Measurements from ENCODE around the gene SPACA5B.
"Not testable (repeated sequence)": the region's sequence is repeated elsewhere in the genome, so short reads cannot be mapped to it uniquely, and the experiment has no call there.

DNA sequence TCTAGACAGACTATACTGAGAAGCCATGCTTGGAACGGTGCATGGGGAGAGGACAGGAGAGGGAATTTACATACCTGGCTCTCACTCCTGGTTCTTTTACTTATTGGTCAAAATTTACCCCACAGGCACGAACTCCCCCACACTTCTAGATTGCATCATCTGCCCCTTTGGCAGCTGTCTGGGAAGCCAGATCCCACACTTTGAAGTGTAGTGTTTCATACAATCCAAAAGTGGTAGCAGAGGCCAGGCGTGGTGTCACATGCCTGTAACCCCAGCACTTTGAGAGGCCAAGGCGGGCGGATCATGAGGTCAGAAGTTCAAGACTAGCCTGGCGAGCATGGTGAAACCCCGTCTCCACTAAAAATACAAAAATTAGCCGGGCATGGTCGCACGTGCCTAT is 5.1 kb upstream of the SPACA5B start:
- TF ChIP-seq POLR2A (IDR thresholded peaks at IDR 0.05; ENCODE audit: low read length); RAD21 (conservative IDR thresholded peaks at IDR 0.05 in 1 of 2, IDR thresholded peaks at IDR 0.05 in 1 of 2); HDAC2 (IDR thresholded peaks at IDR 0.05); NFE2L2 (conservative IDR thresholded peaks at IDR 0.05; ENCODE audit: low read length): not testable (repeated sequence)
- TF ChIP-seq, protein P1, sequence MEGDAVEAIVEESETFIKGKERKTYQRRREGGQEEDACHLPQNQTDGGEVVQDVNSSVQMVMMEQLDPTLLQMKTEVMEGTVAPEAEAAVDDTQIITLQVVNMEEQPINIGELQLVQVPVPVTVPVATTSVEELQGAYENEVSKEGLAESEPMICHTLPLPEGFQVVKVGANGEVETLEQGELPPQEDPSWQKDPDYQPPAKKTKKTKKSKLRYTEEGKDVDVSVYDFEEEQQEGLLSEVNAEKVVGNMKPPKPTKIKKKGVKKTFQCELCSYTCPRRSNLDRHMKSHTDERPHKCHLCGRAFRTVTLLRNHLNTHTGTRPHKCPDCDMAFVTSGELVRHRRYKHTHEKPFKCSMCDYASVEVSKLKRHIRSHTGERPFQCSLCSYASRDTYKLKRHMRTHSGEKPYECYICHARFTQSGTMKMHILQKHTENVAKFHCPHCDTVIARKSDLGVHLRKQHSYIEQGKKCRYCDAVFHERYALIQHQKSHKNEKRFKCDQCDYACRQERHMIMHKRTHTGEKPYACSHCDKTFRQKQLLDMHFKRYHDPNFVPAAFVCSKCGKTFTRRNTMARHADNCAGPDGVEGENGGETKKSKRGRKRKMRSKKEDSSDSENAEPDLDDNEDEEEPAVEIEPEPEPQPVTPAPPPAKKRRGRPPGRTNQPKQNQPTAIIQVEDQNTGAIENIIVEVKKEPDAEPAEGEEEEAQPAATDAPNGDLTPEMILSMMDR (IDR thresholded peaks at IDR 0.05), result not testable (repeated sequence)
- TF ChIP-seq, protein P2, sequence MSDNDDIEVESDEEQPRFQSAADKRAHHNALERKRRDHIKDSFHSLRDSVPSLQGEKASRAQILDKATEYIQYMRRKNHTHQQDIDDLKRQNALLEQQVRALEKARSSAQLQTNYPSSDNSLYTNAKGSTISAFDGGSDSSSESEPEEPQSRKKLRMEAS (IDR thresholded peaks at IDR 0.05), result not testable (repeated sequence)

All from A549 (cell line).